Inflammatory macrophage treated with lipopolysaccharide for 4 hours (primary cell): Measurements from ENCODE around the gene PDE8A.

Source experiments
- DNase-seq: peaks from one replicate; pipeline ENCODE4 v3.0.0-alpha.2; 2020

The PDE8A gene, protein sequence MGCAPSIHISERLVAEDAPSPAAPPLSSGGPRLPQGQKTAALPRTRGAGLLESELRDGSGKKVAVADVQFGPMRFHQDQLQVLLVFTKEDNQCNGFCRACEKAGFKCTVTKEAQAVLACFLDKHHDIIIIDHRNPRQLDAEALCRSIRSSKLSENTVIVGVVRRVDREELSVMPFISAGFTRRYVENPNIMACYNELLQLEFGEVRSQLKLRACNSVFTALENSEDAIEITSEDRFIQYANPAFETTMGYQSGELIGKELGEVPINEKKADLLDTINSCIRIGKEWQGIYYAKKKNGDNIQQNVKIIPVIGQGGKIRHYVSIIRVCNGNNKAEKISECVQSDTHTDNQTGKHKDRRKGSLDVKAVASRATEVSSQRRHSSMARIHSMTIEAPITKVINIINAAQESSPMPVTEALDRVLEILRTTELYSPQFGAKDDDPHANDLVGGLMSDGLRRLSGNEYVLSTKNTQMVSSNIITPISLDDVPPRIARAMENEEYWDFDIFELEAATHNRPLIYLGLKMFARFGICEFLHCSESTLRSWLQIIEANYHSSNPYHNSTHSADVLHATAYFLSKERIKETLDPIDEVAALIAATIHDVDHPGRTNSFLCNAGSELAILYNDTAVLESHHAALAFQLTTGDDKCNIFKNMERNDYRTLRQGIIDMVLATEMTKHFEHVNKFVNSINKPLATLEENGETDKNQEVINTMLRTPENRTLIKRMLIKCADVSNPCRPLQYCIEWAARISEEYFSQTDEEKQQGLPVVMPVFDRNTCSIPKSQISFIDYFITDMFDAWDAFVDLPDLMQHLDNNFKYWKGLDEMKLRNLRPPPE

DNA sequence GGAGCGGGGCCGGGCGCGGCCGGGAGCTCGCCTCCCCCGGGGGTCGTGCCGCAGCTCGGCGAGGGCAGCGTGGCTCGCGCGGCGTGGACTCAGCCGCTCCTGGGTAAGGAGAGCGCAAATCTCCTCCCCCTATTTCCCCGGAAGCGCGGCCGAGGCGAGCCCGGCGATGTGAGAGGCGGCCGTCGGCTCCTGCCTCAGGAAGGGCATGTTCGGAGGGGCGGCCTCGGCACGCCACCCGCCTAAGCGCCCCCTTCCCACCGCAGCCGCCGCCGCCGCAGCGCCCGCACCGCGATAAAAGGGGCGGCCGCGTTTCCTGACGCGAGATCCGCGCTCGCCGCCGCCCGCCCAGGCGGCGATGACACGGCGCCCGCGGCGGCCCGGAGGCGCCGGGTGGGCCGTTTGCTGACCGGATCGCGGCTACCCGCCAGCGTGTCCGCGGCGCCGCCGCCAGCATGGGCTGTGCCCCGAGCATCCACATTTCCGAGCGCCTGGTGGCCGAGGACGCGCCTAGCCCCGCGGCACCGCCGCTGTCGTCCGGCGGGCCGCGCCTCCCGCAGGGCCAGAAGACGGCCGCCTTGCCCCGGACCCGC lies at the start of gene PDE8A:
TSS of gene PDE8A (plus strand) at position 146 of the 590 bp plus-strand sequence. CDS start at position 453, 307 bp downstream.
- DNase-seq = peak; percentile 60

DNA sequence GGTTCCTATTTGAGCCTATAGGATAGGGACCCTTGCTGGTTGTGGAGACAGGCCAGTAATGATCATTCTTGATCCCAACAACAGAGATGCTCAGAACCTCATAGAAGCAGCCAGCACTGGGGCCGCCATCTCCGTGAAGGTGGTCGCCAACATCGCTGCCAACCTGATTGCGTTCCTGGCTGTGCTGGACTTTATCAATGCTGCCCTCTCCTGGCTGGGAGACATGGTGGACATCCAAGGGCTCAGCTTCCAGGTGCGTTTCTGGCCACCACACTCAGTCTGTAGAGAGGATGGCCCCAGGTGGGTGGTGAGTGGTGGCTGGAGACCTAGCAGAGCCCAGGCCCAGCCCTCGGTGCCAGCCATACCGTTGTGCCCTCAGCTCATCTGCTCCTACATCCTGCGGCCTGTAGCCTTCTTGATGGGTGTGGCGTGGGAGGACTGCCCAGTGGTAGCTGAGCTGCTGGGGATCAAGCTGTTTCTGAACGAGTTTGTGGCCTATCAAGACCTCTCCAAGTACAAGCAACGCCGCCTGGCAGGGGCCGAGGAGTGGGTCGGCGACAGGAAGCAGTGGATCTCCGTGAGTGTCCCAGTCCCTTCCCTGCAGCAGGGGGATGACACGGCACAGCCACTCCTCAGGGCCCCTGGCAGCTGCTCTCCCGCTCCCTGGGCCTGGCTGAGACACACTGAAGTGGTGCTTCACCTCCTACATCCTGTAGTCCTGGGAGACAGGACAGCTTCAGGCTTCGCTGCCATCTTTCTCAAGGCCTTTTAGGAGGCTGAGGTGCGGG lies 46.5 kb upstream of the PDE8A start:
- no peak for DNase-seq

DNA sequence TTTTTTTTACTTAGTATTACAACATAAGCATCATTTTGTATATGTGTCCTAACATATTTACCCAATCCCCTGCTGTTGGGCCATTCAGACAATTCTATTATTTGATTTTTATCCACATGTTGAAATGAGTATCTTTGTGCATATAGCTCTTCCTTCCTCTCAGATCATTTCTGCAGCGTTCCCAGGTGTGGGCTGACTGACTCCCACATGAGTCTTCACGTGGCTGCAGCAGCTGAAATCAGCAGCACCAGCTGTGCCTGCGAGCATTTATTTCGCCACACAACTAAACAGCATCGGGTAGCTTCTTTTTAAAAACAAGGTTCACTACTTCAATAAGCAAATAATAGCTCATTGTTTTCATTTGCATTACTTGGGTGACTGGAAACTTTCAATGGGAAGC lies 44.5 kb upstream of the PDE8A start:
- DNase-seq = peak; percentile 65

DNA sequence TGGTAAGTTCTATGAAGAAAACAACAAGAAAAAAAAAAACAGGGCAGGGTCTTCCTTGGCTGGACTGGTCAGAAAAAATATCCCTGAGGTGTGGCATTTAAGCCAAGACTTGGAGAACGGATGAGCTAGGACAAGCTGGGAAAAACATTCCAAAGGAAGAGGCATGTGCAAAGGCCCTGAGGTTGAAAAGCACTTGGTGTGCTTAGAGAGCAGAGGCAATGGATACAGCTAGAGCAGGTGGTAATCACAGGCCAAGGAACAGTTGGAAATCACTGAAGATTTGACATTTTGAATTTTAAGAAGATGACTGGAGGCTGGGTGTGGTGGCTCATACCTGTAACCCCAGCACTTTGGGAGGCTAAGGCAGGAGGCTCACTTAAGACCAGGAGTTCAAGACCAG lies 42.9 kb upstream of the PDE8A start:
- DNase-seq = no peak

DNA sequence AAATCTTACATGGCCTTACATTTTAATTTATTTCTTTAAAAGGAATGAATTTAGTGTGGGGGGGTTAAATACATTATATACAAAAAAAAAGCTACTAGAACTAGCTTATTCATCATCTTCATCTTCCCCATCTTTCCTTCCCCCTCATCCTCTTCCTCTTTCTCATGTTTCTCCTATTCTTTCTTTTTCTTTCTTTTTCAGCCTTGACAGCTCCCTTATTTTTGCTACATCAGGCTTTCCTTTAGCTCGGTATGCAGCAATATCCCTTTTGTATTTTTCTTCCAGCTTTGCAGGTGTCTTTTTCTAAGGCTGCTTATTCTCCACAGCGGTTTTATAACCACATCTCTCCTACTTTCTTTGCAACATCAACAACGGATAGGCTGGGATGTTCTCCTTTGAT lies 41.3 kb upstream of the PDE8A start:
- no peak for DNase-seq

DNA sequence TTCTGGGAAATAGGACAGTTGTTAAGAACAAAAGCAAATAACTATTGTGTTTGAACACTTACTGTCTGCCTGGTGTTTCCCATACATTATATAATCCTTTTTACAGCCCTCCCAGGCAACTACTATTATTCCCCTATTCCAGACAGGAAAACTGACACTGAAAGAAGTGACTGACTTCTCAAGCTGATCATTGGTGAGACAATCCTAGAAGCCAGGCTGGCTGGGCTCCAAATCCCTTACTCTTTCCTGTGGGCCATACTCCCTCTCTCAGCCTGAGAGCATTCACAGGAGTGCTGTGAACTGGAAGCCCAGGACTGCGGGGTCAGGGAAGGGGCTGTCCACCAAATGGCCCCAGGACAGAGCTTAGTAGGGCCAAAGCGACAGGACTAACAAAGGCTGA lies 39.2 kb upstream of the PDE8A start:
- DNase-seq = no peak

DNA sequence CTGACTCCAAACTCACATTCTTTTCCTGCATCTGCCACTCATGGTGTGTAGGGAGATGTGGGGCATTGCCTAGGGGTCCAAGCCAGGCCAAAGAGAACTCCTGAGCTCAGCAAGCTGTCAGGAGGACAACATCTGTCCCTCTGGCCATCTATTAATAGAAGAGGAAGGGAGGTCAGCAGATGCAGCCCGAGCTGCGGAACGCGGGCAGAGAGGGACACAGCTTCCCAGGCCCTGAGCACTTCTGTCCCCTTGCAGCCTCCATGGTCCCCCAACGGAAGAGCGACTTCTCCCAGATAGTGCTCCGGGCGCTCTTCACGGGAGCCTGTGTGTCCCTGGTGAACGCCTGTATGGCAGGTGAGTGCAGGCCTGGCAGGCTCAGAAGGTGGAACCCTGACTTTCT lies 37.3 kb upstream of the PDE8A start:
- DNase-seq = no peak

DNA sequence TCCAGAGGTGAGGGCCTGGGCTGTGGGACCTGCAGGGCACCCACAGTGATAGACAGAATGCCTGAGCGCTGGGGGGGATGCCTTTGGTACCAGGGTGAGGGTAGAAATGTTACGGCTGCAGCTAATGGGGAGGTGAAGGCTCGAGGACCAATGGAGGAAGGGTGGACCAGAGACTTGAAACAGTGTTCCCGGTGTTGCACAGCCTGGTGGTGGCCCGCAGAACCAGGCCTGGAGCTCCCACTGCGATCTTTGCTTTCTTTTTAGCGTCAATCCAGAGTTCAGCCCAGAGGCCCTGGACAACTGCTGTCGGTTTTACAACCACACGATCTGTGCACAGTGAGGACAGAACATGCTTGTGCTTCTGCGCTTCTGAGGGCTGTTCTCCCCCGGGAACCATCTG lies 36.8 kb upstream of the PDE8A start:
- no peak for DNase-seq

DNA sequence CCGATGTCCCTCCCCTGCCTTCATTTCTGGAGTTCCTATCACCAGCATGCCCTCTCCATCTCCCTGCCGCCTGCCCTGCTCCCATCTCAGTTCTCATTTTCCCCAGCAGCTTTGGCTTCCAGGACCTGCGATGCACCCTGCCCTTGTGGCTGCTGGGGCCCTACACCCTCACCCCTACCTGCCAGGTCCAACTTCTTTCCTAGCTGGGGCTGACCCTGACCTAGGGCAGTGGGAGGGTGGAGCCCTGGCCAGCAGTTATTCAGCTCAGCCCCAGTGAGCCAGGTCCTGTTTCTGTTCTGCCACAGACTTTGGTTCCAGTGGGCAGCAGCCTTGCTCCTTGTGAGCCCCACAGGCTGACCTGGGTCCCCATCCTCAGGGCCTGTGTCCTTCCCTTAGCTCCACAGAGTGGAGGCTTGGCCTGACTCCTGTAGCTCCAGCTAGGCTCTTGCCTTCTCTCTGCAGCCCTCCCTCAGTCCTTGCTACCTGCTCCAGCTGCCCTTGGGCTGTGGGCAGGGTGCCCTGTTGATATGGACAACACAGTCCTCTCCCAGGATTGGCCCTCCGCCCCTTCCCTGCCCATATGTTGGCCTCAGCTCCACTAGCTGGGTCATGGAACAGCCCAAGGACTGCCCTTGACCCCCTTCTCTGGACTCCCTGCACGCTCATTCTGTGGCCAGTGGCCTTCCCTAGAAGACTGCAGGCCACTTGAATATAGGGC lies 34.7 kb upstream of the PDE8A start:
- no peak for DNase-seq

DNA sequence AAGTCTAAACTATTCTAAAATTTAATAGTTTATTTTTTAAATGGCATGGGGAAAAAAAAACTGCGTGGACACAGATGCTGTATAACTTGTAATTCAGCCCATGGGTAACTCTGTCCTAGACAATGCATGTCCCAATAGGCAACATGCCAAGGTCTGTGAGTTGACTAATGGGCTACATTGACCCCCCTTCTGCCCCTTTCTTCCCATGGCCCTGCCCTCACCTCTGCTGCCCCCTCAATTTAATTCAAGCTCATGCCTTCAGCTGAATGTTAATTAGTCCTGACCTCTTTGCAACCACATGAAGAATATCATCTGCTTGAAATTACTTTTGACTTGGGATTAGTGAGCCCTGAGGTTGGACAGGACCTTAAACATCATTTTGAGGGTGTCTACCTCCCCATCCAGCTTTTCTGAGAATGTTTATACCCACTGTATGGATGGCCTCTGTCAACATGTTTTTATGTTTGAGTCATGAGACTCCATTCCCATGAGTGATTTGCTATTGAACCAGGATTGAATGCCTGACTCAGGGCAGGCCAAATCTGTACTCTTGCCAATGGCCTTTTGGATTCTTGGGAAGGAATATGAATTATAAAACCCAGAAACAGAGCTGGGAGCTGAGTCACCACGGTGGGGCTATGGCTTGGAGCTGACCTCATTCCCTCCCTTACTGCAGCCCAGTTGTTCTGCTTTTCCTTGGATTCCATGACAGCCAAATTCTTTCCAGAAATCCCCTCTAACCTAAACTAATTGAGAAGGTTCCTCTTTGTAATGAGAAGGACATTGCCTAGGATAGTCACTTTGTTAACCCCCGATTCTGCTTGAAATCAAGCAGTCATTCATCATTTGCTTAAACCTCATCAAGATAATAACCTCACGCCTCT lies 33.5 kb upstream of the PDE8A start:
- peak; percentile 69 for DNase-seq

DNA sequence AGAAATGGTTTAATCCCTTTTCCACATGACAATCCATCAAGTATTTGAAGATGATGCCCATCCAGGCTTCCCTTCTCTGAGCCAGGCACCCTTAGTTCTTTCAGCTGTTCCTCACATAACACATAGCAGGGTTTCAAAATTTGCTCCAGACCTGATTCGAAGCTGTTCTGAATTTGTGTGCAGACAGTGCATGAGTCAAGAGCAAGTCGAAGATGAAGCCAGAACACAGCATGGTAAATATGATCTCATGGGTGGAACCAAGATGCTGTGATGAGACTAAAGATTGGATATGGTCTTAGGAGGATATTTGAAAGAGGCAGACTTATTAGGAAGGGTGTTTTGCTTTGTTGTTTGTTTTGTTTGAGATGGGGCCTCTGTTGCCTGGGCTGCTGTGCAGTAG lies 32.6 kb upstream of the PDE8A start:
- no peak for DNase-seq

DNA sequence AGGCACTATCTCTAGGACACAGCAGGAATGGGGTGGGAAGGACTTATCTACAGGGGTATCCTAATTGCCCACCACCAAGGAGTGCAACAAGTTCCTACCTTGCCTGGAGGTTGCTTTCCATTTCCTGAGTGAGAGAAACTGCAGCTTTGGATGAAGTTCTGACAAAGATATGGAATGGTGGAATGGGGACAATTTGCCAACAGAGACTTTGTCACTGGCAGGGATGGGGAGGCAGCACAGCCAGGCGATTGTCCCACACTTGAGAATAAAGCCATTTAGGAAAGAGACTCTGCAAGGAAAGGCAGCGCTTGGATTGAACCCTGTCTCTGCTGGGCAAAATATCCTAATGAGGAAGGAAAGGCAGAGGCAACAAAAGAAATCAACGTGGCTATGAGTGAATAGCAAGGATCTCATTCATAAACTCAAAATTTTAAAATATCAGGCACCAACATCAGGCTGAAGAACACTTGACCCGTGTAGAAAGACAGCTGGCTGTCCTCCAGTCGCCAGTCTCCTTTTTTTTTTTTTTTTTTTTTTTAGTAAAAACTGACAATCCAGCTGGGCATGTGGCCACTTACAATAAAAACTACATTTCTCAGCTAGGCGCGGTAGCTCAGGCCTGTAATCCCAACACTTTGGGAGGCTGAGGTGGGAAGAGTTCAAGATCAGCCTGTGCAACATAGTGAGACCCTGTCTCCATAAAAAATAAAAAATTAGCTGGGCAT lies 31.6 kb upstream of the PDE8A start:
- DNase-seq = no peak

DNA sequence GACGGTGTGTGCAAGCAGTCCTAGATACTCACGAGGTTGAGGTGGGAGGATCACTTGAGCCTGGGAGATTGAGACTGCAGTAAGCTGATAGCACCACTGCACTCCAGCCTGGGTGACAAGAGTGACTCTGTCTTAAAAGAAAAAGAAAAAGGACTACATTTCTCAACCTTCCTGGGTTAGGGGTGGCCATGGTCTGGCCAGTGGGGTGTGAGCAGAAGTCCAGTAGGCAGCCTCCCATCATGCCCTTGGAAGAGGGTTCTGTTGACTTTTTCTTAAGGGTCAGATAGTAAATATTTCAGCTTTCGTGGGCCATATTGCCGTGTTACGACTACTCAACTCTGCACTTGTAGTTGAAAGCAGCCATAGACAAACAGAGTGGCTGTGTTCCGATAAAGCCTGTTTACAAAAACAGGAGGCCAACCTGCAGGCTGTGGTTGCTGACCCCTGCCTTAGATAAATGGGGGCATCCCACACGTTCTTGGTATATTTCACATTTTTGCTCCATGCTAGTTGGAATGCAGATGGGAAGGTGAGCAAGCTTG lies 31.0 kb upstream of the PDE8A start:
- no peak for DNase-seq

DNA sequence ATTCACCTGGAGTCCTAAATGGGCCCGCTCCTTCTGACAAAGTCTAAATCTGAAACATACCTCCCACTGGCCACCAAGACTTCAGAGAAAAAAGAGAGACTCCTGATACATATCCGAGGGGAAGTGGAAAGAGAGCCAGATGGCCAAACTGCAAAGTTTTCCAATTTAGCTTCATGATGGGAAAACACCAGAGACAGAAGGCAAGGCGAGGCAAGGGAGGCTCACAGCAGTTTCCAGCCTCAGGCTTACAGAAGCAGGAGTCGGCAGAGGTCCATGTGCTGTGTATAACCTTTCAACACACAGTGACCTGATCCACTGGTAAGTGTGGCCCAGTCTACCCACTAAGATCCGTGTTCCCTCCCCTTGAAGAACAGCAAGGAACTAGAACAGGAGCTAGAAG lies 29.9 kb upstream of the PDE8A start:
- DNase-seq = no peak

DNA sequence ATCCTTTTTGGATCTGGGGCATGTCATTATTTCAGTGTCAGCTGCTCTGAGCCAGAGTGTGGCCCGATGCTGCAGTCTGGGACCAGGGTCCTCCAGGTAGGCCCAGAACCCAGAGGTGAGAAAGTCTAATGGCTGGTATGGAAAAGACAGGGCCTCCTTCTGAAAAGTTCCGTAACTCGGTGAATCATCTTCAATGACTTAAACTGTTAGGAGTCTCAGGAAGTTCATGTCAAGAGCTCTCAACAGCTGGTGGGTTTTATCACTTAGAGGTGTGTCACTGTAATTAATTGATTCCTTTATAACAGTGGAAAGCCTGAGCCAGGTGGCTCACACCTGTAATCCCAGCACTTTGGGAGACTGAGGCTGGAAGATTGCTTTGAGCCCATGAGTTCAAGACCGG lies 28.5 kb upstream of the PDE8A start:
- no peak for DNase-seq

DNA sequence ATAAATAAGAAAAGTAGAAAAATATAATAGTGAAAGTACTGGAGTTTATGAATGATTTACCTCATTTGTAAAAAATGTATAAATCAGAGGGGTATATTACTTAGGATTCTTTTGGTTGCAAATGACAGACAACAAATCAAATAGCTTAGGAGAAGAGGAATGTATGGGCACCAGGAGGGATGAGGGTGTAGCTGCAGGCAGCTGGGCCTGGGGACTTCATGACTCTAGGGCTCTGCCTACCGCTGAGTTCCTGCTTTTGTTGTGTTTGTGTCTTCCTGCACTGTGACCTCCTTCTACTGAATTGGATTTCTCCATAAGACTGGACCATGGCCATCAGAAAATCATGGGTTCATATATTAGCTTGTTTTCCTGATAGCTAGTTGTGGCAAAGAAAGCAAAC lies 27.9 kb upstream of the PDE8A start:
- DNase-seq = no peak

DNA sequence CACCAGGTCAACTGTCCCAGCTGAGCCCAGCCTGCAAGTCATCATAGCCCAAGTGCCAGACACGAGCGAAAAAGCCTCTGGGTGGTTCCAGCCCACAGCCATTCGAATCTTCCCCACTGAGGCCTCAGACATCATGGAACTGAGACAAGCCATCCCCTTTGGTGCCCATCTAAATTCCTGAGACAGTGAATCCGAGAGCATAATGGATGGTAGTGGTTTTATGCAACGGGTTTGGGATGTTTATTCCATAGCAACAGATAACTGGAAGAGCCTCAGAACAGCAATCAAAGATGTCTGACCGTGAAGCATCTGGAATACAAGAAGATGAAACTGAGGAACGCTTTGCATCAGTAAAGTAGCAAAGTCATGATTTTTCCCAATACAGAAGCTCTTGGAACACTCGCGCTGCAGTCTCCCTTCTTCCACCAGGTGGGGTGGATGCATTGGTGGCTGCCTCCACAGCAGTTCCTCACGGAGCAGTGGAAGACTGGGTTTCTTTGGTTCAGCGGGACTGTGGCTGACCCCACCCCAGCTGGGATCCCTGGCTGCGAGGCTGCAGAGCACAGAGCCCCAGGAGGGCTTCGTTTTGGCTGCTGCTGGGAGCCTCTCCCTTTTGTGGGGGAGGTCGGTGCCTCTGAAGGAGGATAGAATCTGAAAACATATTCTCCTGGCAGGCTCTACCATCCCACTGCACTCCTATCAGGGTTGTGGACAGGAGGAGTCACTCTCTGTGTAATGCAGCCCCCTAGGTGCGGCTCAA lies 26.4 kb upstream of the PDE8A start:
- peak; percentile 64 for DNase-seq

DNA sequence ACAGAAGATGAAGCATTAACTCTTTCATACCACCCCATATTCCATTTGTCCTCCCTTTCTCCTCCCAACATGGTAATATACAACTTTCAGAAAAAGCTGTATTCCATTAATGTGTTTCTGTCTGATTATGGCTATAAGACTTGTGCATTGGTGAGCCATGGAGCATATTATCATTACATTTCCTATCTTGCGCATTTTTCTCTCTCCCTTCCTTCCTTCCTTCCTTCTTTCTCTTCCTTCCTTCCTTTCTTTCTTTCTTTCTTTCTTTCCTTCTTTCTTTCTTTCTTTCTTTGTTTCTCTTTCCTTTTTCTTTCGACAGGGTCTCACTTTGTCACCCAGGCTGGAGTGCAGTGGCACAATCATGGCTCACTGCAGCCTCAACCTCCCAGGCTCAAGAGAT lies 25.5 kb upstream of the PDE8A start:
- DNase-seq = no peak

DNA sequence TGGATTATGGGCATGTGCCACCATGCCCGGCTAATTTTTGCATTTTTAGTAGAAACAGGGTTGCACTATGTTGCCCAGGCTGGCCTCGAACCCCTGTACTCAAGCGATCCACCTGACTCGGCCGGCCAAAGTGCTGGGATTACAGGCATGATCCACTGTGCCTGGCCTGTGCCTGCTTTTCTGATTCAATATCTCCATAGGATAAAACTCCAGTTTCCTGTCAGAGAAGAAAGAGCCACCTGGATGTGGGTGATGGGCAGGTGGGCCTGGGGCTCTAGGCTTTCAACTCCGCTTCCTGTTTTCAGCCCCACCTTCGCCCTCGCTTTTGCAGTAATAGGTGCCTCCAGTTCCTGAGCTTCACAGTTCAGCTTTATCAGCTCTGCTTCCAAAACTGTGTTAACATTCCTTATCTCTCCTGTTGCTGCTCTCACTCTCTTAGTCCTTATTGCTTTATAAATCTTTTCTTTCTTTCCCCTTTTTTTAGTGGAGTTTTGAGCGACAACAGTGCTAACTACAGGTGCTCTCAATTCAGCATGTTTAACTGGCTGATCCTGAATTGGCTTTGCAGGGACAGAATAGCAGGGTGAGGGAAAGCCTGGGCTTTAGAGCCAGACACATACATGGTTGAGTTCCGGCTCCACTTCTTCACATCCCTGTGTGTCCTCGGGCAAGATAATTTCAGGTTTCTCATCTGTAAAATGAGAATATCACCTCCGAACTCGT lies 21.1 kb upstream of the PDE8A start:
- DNase-seq = no peak
